HepG2 (cell line): ENCODE data around the gene SASH1.

Source experiments
- CHD2 ChIP-seq: IDR thresholded peaks from 2 replicates; pipeline ENCODE4 v1.6.1; 2011; ENCODE audit warnings: low read depth, low read length, improper control_type of control experiment
- KAT2B ChIP-seq: fragments of 150-350 bp; IDR thresholded peaks from 2 replicates; pipeline ENCODE4 v1.6.1; 2014; ENCODE audit warnings: low read depth, low read length, borderline replicate concordance
- MAZ ChIP-seq, 2 experiments: sonication (generic) in 1 of 2; formaldehyde crosslinking in 1 of 2; IDR thresholded peaks; 2 replicates each; pipeline versions ENCODE4 v1.5.0 to v1.6.1; 2012 to 2020; ENCODE audit warnings: low read depth in 2 of 2, mild to moderate bottlenecking in 2 of 2, borderline replicate concordance in 1 of 2, improper control_type of control experiment in 1 of 2, low read length in 1 of 2, missing genetic modification reagents in 1 of 2, moderate library complexity in 1 of 2
- MYC ChIP-seq: sonication (generic); formaldehyde crosslinking; IDR thresholded peaks from 2 replicates; pipeline ENCODE4 v1.9.0; 2021; ENCODE audit warnings: missing genetic modification reagents, borderline replicate concordance
- PATZ1 ChIP-seq: sonication (generic); formaldehyde crosslinking; IDR thresholded peaks from 2 replicates; pipeline ENCODE4 v1.4.0; 2020; ENCODE audit warnings: missing genetic modification reagents
- RELA ChIP-seq: sonication (generic); formaldehyde crosslinking; IDR thresholded peaks from 2 replicates; pipeline ENCODE4 v1.4.0; 2020; ENCODE audit warnings: missing genetic modification reagents
- ZFP36 ChIP-seq: fragments of 150-350 bp; IDR thresholded peaks from 2 replicates; pipeline ENCODE4 v1.6.1; 2018; ENCODE audit warnings: borderline replicate concordance, low read length, low read depth; ENCODE audit not compliant: partially characterized antibody

- no peak for TF ChIP-seq MYC (CRISPR knock-in tag)
- TF ChIP-seq ZFP36: no peak
- no peak for TF ChIP-seq CHD2
- no peak for TF ChIP-seq KAT2B
- TF ChIP-seq RELA (CRISPR knock-in tag): no peak
- TF ChIP-seq MAZ (IDR thresholded peaks at IDR 0.05; ENCODE audit: borderline replicate concordance, low read depth, low read length): no peak
- TF ChIP-seq MAZ (CRISPR knock-in tag; IDR thresholded peaks at IDR 0.05; ENCODE audit: low read depth): no peak
- no peak for TF ChIP-seq PATZ1 (CRISPR knock-in tag)
Measured at GRCh38 chr6:148550569-148550968, 207.9 kb downstream of the SASH1 start.
